Bronchial epithelial cell (primary cell): ENCODE measurements around the gene AVPR1B. TPM values are rescaled to one million over a fixed set of nuclear protein-coding genes. Genes with fewer than 3 reads are reported as not detected.

Source experiments
- DNase-seq: peaks from one replicate; pipeline ENCODE4 v3.0.0-alpha.2; 2010; ENCODE audit warnings: low read depth
- FAIRE-seq: peaks from 2 replicates; lab custom pipeline; 2011; peaks lifted over from hg19 to GRCh38; lab: Jason Lieb, UNC
- H3K27me3 ChIP-seq: 2 replicates; pipeline ENCODE4 v1.5.1; 2011; ENCODE audit warnings: low read length; ENCODE audit not compliant: control insufficient read depth, insufficient read depth
- H3K36me3 ChIP-seq: 2 replicates; pipeline ENCODE4 v1.5.1; 2011; ENCODE audit warnings: low read length; ENCODE audit not compliant: control insufficient read depth, insufficient read depth
- H3K4me3 ChIP-seq: 2 replicates; pipeline ENCODE4 v1.5.1; 2011; ENCODE audit warnings: mild to moderate bottlenecking, low read depth, low read length, control low read depth
- CTCF ChIP-seq: IDR thresholded peaks from 2 replicates; pipeline ENCODE4 v1.5.1; 2011; ENCODE audit warnings: mild to moderate bottlenecking, moderate library complexity, low read length, control low read depth, inconsistent platforms; ENCODE audit not compliant: insufficient read depth, severe bottlenecking
- total RNA-seq: library from RNA; depleted of rRNA; stranded (reverse); fragments of >200 nt; gene quantifications from 2 replicates; pipeline ENCODE4 v1.2.1, GENCODE V29; 2014

AVPR1B gene
- total RNA-seq, 1 donor from 2014 or later, result not detected

GRCh38 chr1:206110820-206111219 lies 6.4 kb downstream of the AVPR1B start:
- TF ChIP-seq CTCF, result no peak
- FAIRE-seq (no peak), DNase-seq (no peak)

DNA sequence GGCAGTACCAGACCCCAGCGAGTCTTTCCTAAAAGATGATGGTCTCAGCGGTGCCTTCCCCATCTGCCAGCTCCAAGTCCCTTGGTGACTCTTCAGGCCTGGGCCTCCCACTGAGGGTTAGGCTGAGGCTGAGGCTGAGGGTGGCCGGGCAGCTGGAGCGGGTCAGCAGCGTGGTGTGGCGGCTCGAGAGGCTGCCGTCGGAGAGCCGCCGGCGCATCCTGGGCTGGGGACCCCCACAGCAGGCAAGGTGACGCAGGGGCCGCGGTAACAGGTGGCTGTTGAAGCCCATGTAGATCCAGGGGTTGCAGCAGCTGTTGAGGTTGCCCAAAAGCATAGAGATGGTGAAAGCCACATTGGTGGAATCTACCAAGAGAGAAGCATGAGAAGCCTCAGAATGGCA lies 7.0 kb downstream of the AVPR1B start:
- H3K4me3 ChIP-seq, result no peak overlapping the region
- H3K27me3 ChIP-seq, result peaks cover 7% of the 10 kb centered on the region
- TF ChIP-seq CTCF, result no peak
- FAIRE-seq (no peak), DNase-seq (no peak)
- no peaks in the 10 kb centered on the region for H3K36me3 ChIP-seq

More at GRCh38 chr1:206110820-206111219, 6.4 kb downstream of the AVPR1B start:
- H3K36me3 ChIP-seq, result no peaks in the 10 kb centered on the region
- no peak overlapping the region for H3K4me3 ChIP-seq
- H3K27me3 ChIP-seq, result peaks cover 9% of the 10 kb centered on the region

GRCh38 chr1:206109718-206110117 lies 7.5 kb downstream of the AVPR1B start:
- Histone ChIP-seq H3K27me3 (peaks cover 7% of the 10 kb centered on the region), H3K4me3 (no peak overlapping the region), H3K36me3 (no peaks in the 10 kb centered on the region)
- FAIRE-seq, result no peak
- DNase-seq, result no peak
- TF ChIP-seq CTCF, result no peak

DNA sequence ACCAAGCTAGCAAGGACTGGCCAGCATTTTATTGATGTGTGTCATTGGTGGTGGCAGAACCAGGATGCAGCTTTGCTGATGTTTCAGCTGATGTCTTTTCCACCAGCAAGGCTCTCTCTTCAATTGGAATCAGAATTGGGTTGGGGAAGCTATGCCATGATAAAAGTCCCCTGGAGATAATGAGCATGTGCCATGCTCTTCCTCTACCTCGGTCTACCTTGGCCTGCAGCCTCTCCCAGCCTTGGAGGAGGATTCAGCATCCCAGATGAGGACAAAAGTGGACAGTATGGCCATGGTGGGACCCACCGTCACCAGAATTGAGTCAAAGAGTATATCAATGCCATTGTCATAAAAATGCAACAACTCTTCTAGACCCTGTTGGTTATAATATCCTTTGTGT lies 8.6 kb downstream of the AVPR1B start:
- Histone ChIP-seq H3K36me3 (no peaks in the 10 kb centered on the region), H3K4me3 (no peak overlapping the region), H3K27me3 (peaks cover 3% of the 10 kb centered on the region)
- DNase-seq (no peak), FAIRE-seq (no peak)
- no peak for TF ChIP-seq CTCF

GRCh38 chr1:206107168-206107544 lies 10.0 kb downstream of the AVPR1B start:
- DNase-seq (no peak), FAIRE-seq (no peak)
- Histone ChIP-seq H3K36me3 (no peaks in the 10 kb centered on the region), H3K4me3 (no peak overlapping the region), H3K27me3 (peaks cover 3% of the 10 kb centered on the region)
- no peak for TF ChIP-seq CTCF
